ENCODE data around the gene ECEL1.

Gene ECEL1

GRCh38 chr2:232502511-232502910 lies 14.9 kb upstream of the ECEL1 start:
- no peak for DNase-seq (ENCODE audit: low read depth in 2 of 3, low spot score in 2 of 3)

GRCh38 chr2:232501794-232502390 lies 14.3 kb upstream of the ECEL1 start:
- DNase-seq (ENCODE audit: low read depth in 2 of 3, low spot score in 2 of 3), result no peak

GRCh38 chr2:232501331-232501771 lies 13.7 kb upstream of the ECEL1 start:
- DNase-seq (ENCODE audit: low read depth in 2 of 3, low spot score in 2 of 3), result no peak

- no peak for DNase-seq (ENCODE audit: low read depth in 2 of 3, low spot score in 2 of 3)
Measured at GRCh38 chr2:232498452-232498851, 10.8 kb upstream of the ECEL1 start.

DNA sequence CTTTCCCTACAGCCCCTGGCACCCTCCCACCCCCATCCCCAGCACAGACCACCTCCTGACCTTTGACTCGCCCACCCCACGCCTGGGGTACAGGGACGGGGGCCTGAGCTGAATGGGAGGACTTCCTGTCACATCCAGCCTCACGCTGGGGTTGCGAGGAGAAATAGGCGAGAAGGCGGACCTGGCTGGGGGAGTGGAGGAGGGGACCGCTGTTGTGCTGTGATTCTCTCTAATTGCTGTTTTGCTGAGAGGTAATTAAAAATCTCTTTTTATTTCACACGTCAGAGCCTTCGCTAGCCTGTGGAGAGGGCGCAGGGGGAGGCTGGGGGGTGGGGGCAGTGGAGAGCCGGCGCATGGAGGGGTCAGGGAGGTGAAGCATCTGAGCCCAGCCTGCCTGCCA lies 9.7 kb upstream of the ECEL1 start:
- no peak for DNase-seq (ENCODE audit: low read depth in 2 of 3, low spot score in 2 of 3)

GRCh38 chr2:232496501-232497270 lies 9.1 kb upstream of the ECEL1 start:
- no peak for DNase-seq (ENCODE audit: low read depth in 2 of 3, low spot score in 2 of 3)

DNA sequence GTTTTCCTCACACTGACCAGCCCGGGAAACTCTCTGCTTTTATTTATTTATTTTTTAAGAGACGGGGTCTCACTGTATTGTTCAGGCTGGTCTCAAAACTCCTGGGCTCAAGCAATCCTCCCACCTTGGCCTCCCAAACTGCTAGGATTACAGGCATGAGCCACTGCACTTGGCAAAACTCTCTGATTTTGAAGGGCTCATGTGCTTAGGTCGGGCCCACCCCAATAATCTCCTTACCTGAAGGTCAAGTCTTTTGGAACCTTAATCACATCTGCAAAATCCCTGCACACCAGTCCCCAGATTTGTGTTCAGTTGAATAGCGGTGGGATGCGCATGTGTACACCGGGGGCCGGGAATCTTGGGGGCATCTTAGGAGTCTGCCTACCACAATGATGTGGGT lies 7.7 kb upstream of the ECEL1 start:
- DNase-seq (ENCODE audit: low read depth in 2 of 3, low spot score in 2 of 3), result no peak

GRCh38 chr2:232494542-232494941 lies 6.9 kb upstream of the ECEL1 start:
- no peak for DNase-seq (ENCODE audit: low read depth in 2 of 3, low spot score in 2 of 3)

GRCh38 chr2:232493701-232494474 lies 6.3 kb upstream of the ECEL1 start:
- DNase-seq (ENCODE audit: low read depth in 2 of 3, low spot score in 2 of 3), result no peak

DNA sequence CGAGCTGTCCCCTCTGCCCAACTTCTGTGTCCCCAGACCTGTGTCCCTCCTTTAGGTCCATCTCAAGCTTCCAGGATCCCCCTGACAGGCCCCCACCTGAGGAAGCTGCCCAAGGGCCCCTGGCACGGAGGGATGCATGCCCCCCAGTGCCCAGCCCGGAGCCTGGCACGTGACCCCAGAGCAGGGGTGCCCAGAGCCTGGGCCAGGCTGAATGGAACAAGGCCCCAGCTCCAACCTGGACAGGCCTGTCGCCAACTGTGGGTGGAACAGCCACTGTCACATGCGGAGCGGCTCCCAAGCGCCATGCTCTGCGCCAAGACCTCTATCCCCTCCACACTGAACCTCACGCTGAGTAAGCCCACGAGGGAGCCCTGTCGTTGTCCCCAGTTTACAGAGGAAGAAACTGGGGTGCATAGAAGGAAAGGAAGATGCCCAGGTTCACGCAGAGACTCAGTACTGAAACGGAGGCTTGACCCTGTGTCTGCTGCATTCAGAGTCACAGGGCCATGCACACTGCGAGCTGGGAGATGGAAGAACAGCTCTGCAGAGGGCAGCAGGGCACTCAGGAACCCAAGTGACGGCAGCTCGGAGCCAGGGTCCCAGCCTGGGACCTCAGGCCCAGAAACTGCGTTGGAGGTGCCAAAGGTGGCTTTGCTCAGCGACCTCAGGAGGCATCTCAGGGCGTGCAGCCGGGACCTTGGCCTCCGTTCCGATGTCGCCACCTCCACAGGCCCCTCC lies 5.5 kb upstream of the ECEL1 start:
- no peak for DNase-seq (ENCODE audit: low read depth in 2 of 3, low spot score in 2 of 3)

GRCh38 chr2:232492236-232492848 lies 4.7 kb upstream of the ECEL1 start:
- DNase-seq (ENCODE audit: low read depth in 2 of 3, low spot score in 2 of 3), result no peak

- DNase-seq (ENCODE audit: low read depth in 2 of 3, low spot score in 2 of 3), result no peak
Measured at GRCh38 chr2:232491139-232491780, 3.6 kb upstream of the ECEL1 start.

DNA sequence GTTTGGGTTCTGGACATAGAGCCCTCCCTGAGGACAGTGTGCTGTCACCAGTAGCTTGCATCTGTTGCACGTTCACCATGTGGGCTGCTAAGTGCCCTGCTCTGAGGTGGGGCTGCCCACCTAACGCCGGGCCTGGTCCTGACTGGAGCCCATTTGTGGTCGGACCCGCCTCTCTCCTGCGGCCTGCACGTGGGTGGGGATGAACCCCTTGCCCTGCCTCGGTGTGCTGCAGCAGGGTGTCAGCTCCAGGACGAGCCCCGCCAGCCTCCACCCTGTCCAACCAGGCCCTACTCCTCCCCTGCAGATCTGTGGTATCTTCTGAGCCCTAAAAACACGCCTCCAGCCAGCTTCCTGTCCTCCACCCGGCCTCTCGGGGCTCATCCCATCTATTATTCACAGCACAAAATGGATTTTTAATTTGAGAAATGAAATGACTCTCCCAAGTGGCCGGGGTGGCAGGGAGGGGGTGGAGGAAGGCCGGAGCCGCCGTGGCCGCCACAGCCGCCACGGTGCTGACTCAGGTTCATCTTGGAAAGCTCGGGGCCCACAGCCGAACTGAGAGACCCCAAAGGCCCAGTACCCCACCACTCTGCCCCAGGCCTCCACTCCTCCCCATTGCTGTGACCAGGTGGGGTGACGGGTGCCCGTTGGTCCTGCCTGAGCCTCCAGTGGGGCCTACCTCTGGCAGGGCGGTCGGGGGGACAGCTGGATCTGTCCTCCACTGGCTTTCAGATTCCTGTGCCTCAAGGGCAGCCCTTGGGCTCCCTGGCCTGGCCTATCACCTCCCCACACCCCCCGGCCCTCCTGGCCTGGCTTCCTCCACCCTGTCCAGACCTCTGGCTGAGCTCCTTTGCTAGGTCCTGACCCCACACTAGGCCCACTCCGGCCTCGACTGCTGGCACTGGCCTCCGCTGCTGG lies 2.8 kb upstream of the ECEL1 start:
- no peak for DNase-seq (ENCODE audit: low read depth in 2 of 3, low spot score in 2 of 3)

DNA sequence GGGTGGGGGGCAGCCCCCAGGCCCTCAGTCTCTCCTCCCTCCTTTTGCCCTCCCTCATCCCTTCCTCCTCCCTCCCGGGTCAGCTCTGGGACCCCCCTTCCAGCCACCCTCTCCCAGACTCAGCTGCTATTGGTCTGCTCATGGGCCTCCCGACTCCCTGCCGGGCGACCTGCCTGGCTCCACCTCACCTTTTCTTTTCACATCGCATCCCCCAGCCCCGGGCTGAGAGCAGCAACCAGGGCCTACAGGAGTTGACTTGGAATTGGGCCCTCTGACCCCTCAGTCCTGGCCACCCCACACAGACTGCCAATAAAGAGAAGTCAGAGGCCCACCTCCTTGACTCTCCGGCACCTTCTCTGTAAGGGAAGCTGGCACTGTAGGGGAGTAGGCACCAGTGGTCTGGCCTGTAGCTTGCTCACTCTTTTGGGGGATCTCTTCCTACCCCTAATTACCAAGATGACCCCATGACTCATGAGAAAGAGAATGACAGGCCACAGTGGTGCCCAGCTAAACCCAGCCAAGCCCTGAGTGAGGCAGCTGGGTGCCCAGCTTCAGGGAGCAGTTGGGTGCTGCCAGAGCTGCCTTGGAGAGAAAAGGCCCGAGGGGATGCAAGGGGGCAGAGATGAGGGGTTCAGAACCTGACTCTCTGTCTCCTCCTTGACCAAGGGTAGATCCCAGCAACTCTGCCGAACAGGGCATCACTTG lies 2.0 kb upstream of the ECEL1 start:
- DNase-seq (ENCODE audit: low read depth in 2 of 3, low spot score in 2 of 3), result no peak

DNA sequence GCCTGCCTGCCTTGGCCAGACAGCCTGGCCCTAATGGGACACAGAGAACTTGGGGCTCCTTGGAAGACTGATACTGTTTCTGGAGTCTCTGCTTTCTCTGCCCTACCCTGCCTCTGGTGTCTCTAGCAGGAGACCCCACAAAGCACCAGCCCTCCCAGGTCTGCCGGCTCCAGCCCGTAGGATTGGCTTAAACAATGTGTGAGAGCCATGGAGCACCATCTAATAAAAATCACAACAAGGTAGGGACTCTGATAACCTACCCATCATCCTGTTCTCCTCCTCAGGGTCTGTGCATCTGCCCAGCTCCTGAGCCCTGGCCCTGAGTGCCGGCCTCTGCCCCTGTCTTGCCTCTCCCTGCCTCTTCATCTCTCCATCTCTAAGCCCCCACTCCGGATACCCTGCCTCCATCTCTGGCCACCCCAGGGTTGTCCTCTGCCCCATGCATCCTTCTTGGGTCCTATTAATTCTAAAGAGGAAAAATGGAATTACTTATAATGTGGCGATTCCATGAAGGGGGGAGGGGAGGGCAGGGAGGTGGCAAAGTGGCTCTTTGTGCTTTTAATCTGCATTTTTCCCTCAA lies 1.2 kb upstream of the ECEL1 start:
- no peak for DNase-seq (ENCODE audit: low read depth in 2 of 3, low spot score in 2 of 3)

GRCh38 chr2:232488097-232488711 lies 570 bp upstream of the ECEL1 start:
- no peak for DNase-seq (ENCODE audit: low read depth in 2 of 3, low spot score in 2 of 3)

- no peak for DNase-seq (ENCODE audit: low read depth in 2 of 3, low spot score in 2 of 3)
Measured at GRCh38 chr2:232486558-232487384, 863 bp downstream of the ECEL1 start.

All from activated CD8-positive, alpha-beta memory T cell treated with anti-CD3 and anti-CD28 coated beads for 48 hours (primary cell).